ENCODE measurements around the gene SPATA18. TPM values are rescaled to one million over a fixed set of nuclear protein-coding genes. Genes with fewer than 3 reads are reported as not detected.

The SPATA18 gene
- total RNA-seq, 4 donors from 2014 or later, result 1.4 to 9.2 (median 2.0) TPM

DNA sequence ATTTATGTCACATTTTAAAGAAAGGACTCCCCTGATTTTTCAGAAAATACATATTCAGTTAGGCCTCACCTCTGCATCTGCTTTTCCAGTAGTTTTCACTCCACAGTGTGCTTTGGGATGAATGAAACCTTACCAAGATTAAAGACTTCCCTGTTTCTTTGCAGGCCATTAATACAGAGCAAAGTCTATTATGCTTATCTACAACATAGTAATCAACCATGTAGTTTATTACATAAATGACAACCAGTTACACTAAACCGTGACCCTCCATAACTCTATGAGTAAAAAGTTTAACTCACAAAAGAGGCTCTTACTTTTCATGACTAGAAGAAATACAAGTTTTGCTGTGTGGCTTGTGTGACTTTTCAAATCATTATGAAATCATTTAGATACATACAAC is 33.3 kb upstream of the SPATA18 start:
- intact Hi-C loops (cut with DNase I), result no loop called here
- H3K4me3 ChIP-seq (replicated peaks in 1 of 3), result no peak overlapping the region

DNA sequence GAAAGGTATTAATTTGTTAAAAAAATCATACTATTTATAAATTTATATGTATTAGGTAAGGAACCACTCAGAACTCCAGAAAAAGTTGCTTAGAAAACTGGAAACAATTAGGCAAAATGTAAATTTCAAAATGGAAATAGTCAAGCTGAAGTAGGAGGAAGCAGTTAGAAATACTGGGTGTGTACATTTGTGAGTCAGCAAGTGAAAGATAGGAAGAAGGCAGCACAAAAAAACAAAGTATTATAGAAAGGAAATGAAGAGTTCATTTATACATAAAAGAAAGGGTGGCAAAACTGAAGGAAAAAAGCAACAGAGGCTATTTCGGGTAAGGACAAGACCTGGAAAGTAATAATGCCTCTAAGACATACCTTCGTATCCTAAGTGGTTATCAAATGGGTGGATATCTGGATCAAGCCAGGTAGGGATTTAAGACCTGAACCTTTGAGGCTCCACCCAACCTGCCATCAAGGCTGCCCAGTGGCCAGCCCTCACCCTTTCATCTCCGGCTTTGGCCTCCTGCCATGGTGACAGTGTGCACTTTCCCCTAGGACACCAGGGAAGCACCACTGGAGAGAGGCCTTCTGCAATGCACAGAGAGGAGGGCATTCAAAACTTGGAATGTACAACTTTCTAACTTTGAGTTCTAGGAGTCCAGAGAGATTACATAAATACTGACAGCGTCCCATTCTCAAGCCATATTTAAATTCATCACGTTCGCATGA is 31.0 kb upstream of the SPATA18 start, which contains the start of gene LRRC66:
Gene LRRC66, minus strand, starts transcription at position 428 of the 722 bp plus-strand sequence. CDS start 2,750 bp downstream, outside the sequence.
- Histone ChIP-seq H3K27ac (no peak within 1 kb of the TSS), H3K4me3 (replicated peaks in 1 of 3) (no peak within 1 kb of the TSS), H3K4me1 (no peaks in the 10 kb centered on the region), H3K27me3 (no peaks in the 10 kb centered on the region), H3K9me3 (no peaks in the 10 kb centered on the region), H3K36me3 (peaks cover 0 to 7% of the 10 kb centered on the region in 2 donors)
- intact Hi-C loops (cut with DNase I), result loop anchor here (10.0 kb wide), 1 partner anchor 125 kb away; no protein-coding TSS in a partner anchor
- TF ChIP-seq, protein P1, sequence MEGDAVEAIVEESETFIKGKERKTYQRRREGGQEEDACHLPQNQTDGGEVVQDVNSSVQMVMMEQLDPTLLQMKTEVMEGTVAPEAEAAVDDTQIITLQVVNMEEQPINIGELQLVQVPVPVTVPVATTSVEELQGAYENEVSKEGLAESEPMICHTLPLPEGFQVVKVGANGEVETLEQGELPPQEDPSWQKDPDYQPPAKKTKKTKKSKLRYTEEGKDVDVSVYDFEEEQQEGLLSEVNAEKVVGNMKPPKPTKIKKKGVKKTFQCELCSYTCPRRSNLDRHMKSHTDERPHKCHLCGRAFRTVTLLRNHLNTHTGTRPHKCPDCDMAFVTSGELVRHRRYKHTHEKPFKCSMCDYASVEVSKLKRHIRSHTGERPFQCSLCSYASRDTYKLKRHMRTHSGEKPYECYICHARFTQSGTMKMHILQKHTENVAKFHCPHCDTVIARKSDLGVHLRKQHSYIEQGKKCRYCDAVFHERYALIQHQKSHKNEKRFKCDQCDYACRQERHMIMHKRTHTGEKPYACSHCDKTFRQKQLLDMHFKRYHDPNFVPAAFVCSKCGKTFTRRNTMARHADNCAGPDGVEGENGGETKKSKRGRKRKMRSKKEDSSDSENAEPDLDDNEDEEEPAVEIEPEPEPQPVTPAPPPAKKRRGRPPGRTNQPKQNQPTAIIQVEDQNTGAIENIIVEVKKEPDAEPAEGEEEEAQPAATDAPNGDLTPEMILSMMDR (IDR thresholded peaks at IDR 0.05), result no peak
- no peak for TF ChIP-seq POLR2A (IDR thresholded peaks at IDR 0.05)
- 87 to 94% methylated on average over 6 of the region's 6 CpGs for WGBS, 2 donors
- DNase-seq, result no peak

More for the DNA sequence above, 33.3 kb upstream of the SPATA18 start:
- Histone ChIP-seq H3K27ac (no peak overlapping the region), H3K36me3 (peaks cover 0 to under 1% of the 10 kb centered on the region in 2 donors), H3K4me1 (no peaks in the 10 kb centered on the region), H3K27me3 (no peaks in the 10 kb centered on the region), H3K9me3 (no peaks in the 10 kb centered on the region)
- DNase-seq, result no peak
- 0 to 96% methylated on average over 1 of the region's 1 CpG for WGBS, 2 donors
- TF ChIP-seq POLR2A (IDR thresholded peaks at IDR 0.05), result no peak
- TF ChIP-seq, protein P1 (IDR thresholded peaks at IDR 0.05), result no peak

DNA sequence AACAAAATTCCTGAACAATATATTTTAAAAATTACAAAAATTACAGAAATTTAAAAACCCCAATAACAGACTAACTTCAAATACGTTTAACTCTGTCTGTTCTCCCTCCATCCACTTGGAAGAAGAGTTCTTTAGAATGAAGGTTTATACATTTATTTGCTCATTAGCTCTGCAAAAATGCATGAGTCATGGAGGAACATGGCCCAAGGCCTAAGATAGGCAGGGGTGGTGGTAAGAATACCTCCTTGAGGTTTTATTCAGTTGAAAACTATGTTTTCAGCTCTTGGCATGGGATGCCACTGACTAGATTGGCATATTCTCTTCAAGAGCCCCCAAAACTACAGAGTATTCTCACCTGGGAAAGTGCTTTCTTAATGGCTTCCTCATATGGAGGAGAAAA is 22.1 kb upstream of the SPATA18 start:
- DNase-seq, result no peak
- H3K9me3 ChIP-seq, result no peaks in the 10 kb centered on the region
- no peaks in the 10 kb centered on the region for H3K27me3 ChIP-seq
- WGBS, 2 donors, result 96 to 99% methylated on average over 1 of the region's 1 CpG
- H3K27ac ChIP-seq, result no peak overlapping the region
- no peaks in the 10 kb centered on the region for H3K4me1 ChIP-seq
- no peak overlapping the region for H3K4me3 ChIP-seq (replicated peaks in 1 of 3)
- H3K36me3 ChIP-seq, result peaks cover 0 to 2% of the 10 kb centered on the region in 2 donors
- intact Hi-C loops (cut with DNase I), result loop anchor here (10.0 kb wide), 1 partner anchor 134 kb away; no protein-coding TSS in a partner anchor
- no peak for TF ChIP-seq POLR2A (IDR thresholded peaks at IDR 0.05)
- TF ChIP-seq, protein P1 (IDR thresholded peaks at IDR 0.05), result no peak

DNA sequence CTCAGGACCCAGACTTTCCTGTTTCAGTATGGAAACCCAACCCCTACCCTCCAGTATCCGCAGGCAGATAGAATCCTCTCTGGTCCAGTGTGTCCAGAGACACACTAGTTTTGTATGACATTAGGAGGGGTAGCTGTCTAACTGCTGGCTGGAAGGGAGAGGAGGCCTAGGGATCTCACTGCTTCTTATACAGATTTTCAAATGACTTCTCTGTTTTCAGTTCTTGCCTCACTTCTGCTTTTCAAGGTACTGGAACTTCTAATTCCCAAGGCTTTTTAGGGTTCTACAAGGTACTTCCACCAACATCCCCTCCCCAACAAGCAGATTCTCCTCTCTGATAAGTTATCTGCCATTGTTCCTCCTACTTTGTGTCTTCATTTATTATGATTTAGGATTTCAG is 19.1 kb upstream of the SPATA18 start:
- peaks cover 0 to 2% of the 10 kb centered on the region in 2 donors for H3K36me3 ChIP-seq
- H3K4me1 ChIP-seq, result no peaks in the 10 kb centered on the region
- no peak for DNase-seq
- H3K27me3 ChIP-seq, result no peaks in the 10 kb centered on the region
- no peaks in the 10 kb centered on the region for H3K9me3 ChIP-seq
- WGBS, 2 donors, result 100% methylated on average over 1 of the region's 1 CpG
- no peak overlapping the region for H3K27ac ChIP-seq
- no peak overlapping the region for H3K4me3 ChIP-seq (replicated peaks in 1 of 3)
- TF ChIP-seq POLR2A (IDR thresholded peaks at IDR 0.05), result no peak
- TF ChIP-seq, protein P1 (IDR thresholded peaks at IDR 0.05), result no peak
- intact Hi-C loops (cut with DNase I), result no loop called here

DNA sequence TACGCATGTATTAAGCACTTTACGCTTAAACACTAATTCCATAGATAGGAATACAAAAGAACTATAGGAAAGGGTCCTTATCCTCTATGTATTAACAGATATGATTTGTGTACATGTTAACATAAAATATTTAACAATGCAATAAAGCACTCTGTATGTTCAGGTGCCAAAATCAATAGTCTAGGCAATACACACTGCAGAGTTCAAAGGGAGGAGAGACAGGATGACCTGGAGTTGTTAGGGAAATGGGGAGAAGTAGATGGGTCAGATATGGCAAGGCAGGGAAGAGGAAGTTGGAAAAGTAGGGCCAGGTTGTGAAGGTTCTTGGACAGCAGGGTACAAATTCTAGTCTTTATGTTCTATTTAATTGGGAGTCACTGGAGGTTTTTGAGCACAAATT is 15.9 kb upstream of the SPATA18 start:
- 97% methylated on average over 2 of the region's 2 CpGs for WGBS, 2 donors
- H3K4me1 ChIP-seq, result peaks cover 3 to 5% of the 10 kb centered on the region in 2 donors
- no peaks in the 10 kb centered on the region for H3K9me3 ChIP-seq
- H3K27ac ChIP-seq, result no peak overlapping the region
- no peaks in the 10 kb centered on the region for H3K36me3 ChIP-seq
- no peak for DNase-seq
- TF ChIP-seq POLR2A (IDR thresholded peaks at IDR 0.05), result no peak
- TF ChIP-seq, protein P1 (IDR thresholded peaks at IDR 0.05), result no peak
- intact Hi-C loops (cut with DNase I), result no loop called here
- H3K27me3 ChIP-seq, result no peaks in the 10 kb centered on the region
- H3K4me3 ChIP-seq (replicated peaks in 1 of 3), result no peak overlapping the region

Data from thyroid gland (tissue), 4 donors.